Sigmoid colon (tissue), 7 donors: ENCODE results near the gene CAMTA1. TPM values are rescaled to one million over a fixed set of nuclear protein-coding genes. Genes with fewer than 3 reads are reported as not detected.

Experiments used
- DNase-seq: peaks from one replicate; pipeline ENCODE4 v3.0.0-alpha.2; 2019
- H3K27ac ChIP-seq, 4 donors: fragments of 200-600 bp; sonication (generic); one replicate each; pipeline ENCODE4 v1.5.1; 2016 to 2019; ENCODE audit warnings: mild to moderate bottlenecking in 1 of 4
- H3K27me3 ChIP-seq, 3 donors: fragments of 200-600 bp; sonication (generic); one replicate each; pipeline ENCODE4 v1.5.1; 2019; ENCODE audit warnings: mild to moderate bottlenecking in 1 of 3
- H3K36me3 ChIP-seq, 4 donors: fragments of 200-600 bp; sonication (generic); one replicate each; pipeline ENCODE4 v1.5.1; 2016 to 2019
- H3K4me1 ChIP-seq, 4 donors: fragments of 200-600 bp; sonication (generic); one replicate each; pipeline ENCODE4 v1.5.1; 2017 to 2019
- H3K4me3 ChIP-seq, 4 donors: fragments of 200-600 bp; sonication (generic); one replicate each; pipeline ENCODE4 v1.5.1; 2017 to 2019; ENCODE audit warnings: mild to moderate bottlenecking in 2 of 4, moderate library complexity in 1 of 4
- H3K9me3 ChIP-seq, 4 donors: fragments of 200-600 bp in 3 of 4; sonication (generic) in 3 of 4; one replicate each; pipeline versions ENCODE4 v1.5.1 to v1.6.1; 2013 to 2019
- CTCF ChIP-seq, 4 experiments: fragments of 450-650 bp in 3 of 4; fragments of 200-600 bp in 1 of 4; IDR thresholded peaks; one replicate each; pipeline ENCODE4 v1.5.1; 2016 to 2019; ENCODE audit warnings: antibody characterized with exemption in 4 of 4, mild to moderate bottlenecking in 3 of 4, moderate library complexity in 2 of 4
- EP300 ChIP-seq, 4 donors: sonication (generic); formaldehyde crosslinking; IDR thresholded peaks; one replicate each; pipeline ENCODE4 v1.6.1; 2017; ENCODE audit warnings: antibody characterized with exemption in 4 of 4
- POLR2A ChIP-seq, 2 donors: fragments of 450-650 bp; IDR thresholded peaks; one replicate each; pipeline ENCODE4 v1.6.1; 2016; ENCODE audit warnings: antibody characterized with exemption in 2 of 2, mild to moderate bottlenecking in 2 of 2, moderate library complexity in 2 of 2
- POLR2AphosphoS5 ChIP-seq, 4 donors: sonication (generic); formaldehyde crosslinking; IDR thresholded peaks; one replicate each; pipeline ENCODE4 v1.6.1; 2017; ENCODE audit warnings: antibody characterized with exemption in 4 of 4
- WGBS, 2 donors: extraction: QIAGEN DNeasy Blood & Tissue Kit; methylation state at CpG; one replicate each; pipeline ENCODE4 v1.1.7; 2013; 5-methylcytosine and 5-hydroxymethylcytosine counted together
- intact Hi-C: fragments of 100-400 bp; cut with DNase I; formaldehyde crosslinking; loops from one replicate; pipeline ENCODE4 v1.15.1; 2023
- polyA plus RNA-seq, 3 donors: library from polyadenylated mRNA; stranded (reverse); fragments of 200-250 nt; gene quantifications; one replicate each; pipeline ENCODE4 v1.2.3, GENCODE V29; 2013
- total RNA-seq, 4 donors: library from RNA; depleted of rRNA; stranded (reverse); fragments of >200 nt; gene quantifications; one replicate each; pipeline ENCODE4 v1.1.0, GENCODE V29; 2016
- donor health status: healthy with polysubstance abuse.
- donor health status: Bipolar disorder and iron deficiency.
- donor health status: healthy.

Gene CAMTA1
- total and polyA plus RNA-seq, 7 donors, result 97.9 to 196 (median 177) TPM

- no peak overlapping the region for H3K4me3 ChIP-seq
- H3K27me3 ChIP-seq, result no peaks in the 10 kb centered on the region
- no peaks in the 10 kb centered on the region for H3K36me3 ChIP-seq
- no peaks in the 10 kb centered on the region for H3K4me1 ChIP-seq
- no peaks in the 10 kb centered on the region for H3K9me3 ChIP-seq
- intact Hi-C loops, result no loop called here
- 59 to 60% methylated on average over 17 of the region's 17 CpGs for WGBS, 2 donors
- H3K27ac ChIP-seq, result no peak overlapping the region
- DNase-seq, result no peak
- TF ChIP-seq EP300 (IDR thresholded peaks at IDR 0.05) (no peak), POLR2AphosphoS5 (IDR thresholded peaks at IDR 0.05) (no peak), CTCF (IDR thresholded peaks at IDR 0.05) (no peak), POLR2A (IDR thresholded peaks at IDR 0.05) (no peak)
These were observed 642.5 kb downstream of the CAMTA1 start for GRCh38 chr1:7427605-7428300.

- H3K4me3 ChIP-seq, result no peak overlapping the region
- WGBS, 2 donors, result 94 to 96% methylated on average over 3 of the region's 3 CpGs
- intact Hi-C loops, result no loop called here
- no peak overlapping the region for H3K27ac ChIP-seq
- TF ChIP-seq CTCF (IDR thresholded peaks at IDR 0.05) (no peak), EP300 (IDR thresholded peaks at IDR 0.05) (no peak), POLR2A (IDR thresholded peaks at IDR 0.05) (no peak), POLR2AphosphoS5 (IDR thresholded peaks at IDR 0.05) (no peak)
- H3K27me3 ChIP-seq, result no peaks in the 10 kb centered on the region
- no peaks in the 10 kb centered on the region for H3K4me1 ChIP-seq
- no peaks in the 10 kb centered on the region for H3K9me3 ChIP-seq
- H3K36me3 ChIP-seq, result no peaks in the 10 kb centered on the region
- DNase-seq, result no peak
These were observed 644.0 kb downstream of the CAMTA1 start for GRCh38 chr1:7429290-7429689.

- TF ChIP-seq POLR2A (IDR thresholded peaks at IDR 0.05) (no peak), EP300 (IDR thresholded peaks at IDR 0.05) (no peak), CTCF (IDR thresholded peaks at IDR 0.05) (no peak), POLR2AphosphoS5 (IDR thresholded peaks at IDR 0.05) (no peak)
- no peaks in the 10 kb centered on the region for H3K9me3 ChIP-seq
- H3K4me1 ChIP-seq, result no peaks in the 10 kb centered on the region
- H3K4me3 ChIP-seq, result no peak overlapping the region
- H3K27ac ChIP-seq, result no peak overlapping the region
- no peaks in the 10 kb centered on the region for H3K36me3 ChIP-seq
- no peaks in the 10 kb centered on the region for H3K27me3 ChIP-seq
- intact Hi-C loops, result no loop called here
- DNase-seq, result no peak
- WGBS, 2 donors, result 81 to 82% methylated on average over 7 of the region's 7 CpGs
These were observed 644.9 kb downstream of the CAMTA1 start for GRCh38 chr1:7430047-7430608.

- no peaks in the 10 kb centered on the region for H3K27me3 ChIP-seq
- H3K27ac ChIP-seq, result no peak overlapping the region
- H3K9me3 ChIP-seq, result no peaks in the 10 kb centered on the region
- TF ChIP-seq EP300 (IDR thresholded peaks at IDR 0.05) (no peak), POLR2A (IDR thresholded peaks at IDR 0.05) (no peak), CTCF (IDR thresholded peaks at IDR 0.05) (no peak), POLR2AphosphoS5 (IDR thresholded peaks at IDR 0.05) (no peak)
- no peaks in the 10 kb centered on the region for H3K36me3 ChIP-seq
- DNase-seq, result no peak
- no peaks in the 10 kb centered on the region for H3K4me1 ChIP-seq
- intact Hi-C loops, result no loop called here
- WGBS, 2 donors, result 78 to 87% methylated on average over 1 of the region's 1 CpG
- H3K4me3 ChIP-seq, result no peak overlapping the region
These were observed 645.4 kb downstream of the CAMTA1 start for GRCh38 chr1:7430691-7431090.
